HL-60/S4 treated with retinoic acid at 250 ng/mL for 4 days and 3 days (cell line): ENCODE measurements around the gene PNP.
"Not testable (repeated sequence)": the region's sequence is repeated elsewhere in the genome, so short reads cannot be mapped to it uniquely, and the experiment has no call there.

ENCODE experiments used
- in situ Hi-C: fragments of 300-500 bp; cut with MboI; formaldehyde crosslinking; loops from 2 replicates; pipeline ENCODE4 v1.7.0; 2022; ENCODE audit warnings: low sequenced_read_pairs

PNP gene

DNA sequence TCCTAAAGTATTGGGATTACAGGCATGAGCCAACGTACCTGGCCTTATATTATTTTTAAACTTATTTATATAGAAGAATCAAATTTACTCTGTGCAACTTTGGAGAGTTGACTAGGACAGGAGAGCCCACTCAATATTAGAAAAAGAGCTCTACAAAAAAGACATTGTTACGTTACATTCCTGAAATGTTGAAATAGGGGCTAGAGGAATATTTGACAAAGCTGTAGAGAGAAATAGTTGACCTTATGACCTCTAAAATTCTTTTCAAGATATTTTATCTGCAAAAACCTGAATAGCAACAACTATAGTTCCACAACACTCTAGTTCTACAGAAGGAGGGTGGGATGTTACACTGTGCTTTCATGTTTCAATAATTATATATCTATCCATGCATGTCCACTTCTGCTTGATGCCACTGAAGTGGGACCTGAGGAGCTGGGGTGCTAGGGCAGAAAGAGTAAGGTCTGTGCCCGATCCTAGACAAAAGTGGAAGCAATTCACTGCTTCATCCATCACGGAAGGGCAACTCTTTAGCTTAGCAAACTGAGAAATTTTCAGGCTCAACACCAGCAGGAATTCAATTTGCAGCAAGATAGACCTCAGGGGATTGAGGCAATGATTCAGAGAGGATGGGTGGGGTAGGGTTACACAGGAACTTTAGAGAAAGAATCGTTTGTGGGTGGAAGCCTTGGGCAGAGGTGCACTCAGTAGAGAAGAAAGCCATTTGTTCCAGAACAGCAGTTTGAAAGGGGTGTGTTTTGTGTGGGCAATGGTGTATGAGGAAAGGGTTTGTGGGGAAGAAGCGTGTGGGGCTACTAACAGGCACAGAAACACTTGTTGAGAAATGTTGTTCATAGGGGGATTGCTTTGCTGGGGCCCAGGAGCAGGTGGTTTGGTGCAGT, 20.1 kb downstream of the PNP start:
- in situ Hi-C loops: no loop called here

DNA sequence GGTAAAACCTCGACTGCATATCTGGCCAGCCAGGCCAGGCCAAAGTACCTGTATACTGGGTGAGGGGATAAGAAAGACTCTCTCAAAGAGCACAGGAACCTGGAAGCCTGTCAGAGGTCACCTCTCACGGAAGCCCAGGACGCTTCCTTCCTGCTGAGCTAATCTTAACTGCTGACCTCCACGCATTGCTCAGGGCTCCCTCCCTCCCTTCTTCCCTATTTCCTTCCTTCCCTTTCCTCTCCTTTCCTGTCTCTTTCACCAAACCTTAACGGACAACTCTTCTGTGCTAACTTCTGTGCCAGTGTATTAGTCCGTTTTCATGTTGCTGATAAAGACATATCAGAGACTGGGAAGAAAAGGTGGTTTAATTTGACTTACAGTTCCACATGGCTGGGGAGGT, 21.4 kb downstream of the PNP start:
- in situ Hi-C loops: no loop called here

DNA sequence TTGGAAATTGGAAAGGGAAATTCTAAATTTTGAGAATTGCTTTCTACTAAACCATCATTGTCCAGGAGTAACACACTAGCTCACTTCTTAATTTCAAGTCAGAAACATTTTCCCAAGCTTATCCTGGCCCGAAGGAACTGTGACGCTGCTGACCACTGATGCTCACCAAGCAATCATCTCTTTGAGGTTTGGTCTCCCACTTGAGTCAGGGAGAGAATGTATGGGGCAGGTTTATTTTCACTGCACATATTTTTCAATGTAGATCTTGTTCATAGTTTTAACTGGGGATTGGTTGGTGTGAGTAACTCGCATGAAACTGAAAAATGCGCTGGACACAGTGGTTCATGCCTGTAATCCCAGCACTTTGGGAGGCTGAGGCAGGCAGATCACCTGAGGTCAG, 23.3 kb downstream of the PNP start:
- in situ Hi-C loops: no loop called here

DNA sequence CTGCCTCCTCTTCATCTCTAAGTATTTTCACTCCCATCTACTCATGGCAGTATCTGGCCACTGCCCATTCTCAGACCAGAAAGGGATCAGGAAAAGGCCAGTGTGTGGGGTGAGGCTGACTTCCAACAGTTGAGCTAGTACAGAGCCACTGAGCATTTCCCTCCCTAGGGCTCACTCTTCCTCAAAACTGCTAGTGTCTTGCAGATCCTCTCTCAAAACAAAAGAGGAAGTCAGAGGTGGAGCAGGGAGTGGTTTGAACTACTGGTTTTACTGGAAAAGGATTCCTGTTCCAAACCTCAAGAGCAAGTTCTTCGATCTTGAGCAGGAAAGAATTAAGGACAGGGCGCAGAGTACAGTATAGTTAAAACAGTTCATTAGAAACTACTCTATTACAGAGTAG, 24.4 kb downstream of the PNP start:
- in situ Hi-C loops: no loop called here

DNA sequence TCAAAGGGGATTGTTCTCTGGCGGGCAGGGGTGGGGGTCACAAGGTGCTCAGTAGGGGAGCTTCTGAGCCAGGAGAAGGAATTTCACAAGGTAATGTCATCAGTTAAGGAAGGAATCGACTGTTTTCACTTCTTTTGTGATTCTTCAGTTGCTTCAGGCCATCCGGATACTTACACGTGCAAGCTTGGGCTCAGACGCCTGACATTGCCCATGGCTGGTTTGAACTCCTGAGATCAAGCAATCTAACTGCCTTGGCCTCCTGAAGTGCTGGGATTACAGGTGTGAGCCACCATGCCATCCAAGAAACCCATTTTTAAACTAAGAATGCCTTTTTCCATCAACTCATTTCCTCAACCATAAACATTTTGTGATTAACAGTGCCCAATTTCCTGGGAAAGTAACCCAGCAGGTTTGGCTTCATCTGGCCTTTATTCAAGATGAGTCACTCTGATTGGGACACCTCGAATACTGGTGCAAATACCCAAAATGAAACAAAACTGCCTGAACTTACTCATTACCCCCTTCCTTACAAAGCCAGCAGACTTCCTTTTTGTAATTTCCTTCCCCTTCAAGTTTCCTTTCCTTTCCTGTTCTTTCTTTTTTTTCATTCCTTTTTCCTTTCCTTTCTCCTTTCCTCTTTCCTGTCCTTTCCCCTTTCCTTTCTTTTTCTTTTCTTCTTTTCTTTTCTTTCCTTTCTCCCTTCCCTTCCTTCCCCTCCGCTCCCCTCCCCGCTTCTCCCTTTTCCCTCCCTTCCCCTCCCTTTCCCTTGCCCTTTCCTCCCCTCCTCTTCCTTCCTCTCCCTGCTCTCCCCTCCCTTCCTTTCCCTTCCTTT, 25.9 kb downstream of the PNP start:
- in situ Hi-C loops: no loop called here

DNA sequence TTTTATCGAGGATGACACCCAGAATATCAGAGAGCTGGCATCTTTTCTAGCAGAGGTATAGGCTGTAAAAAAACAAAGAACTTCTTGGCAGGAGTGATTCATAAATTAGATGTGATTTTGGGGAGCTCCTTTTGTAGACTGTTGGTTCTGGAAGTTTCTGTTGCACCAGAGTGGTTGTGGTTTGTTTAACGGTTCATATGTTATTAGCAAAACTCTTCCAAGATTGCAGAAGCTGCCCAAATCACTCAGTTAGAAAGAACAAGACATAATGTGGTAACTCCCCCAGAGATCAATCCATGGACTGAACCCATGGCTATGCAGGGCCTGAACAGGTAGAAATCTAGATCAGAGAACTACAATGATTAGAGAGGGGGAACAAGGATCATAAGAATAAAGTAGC, 29.4 kb downstream of the PNP start:
- in situ Hi-C loops: no loop called here

DNA sequence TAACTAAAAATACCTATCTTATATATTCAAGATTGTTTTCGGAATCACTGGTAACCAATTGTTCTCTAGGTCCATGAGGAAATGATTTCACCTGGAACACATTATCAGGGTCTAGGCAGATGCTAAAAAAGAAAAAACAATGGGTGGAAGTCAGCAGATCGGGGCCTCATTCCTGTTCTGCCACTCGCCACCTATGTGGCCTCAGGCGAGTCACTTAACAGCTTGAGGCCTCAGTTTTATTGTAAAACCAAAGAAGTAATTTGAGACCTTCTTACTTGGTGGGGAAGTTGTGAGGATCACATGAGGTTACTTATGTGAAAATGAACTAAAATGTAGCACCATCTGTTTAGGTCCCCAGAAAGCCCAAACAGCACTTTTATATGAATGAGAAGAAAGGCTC, 29.9 kb downstream of the PNP start:
- in situ Hi-C loops: no loop called here

DNA sequence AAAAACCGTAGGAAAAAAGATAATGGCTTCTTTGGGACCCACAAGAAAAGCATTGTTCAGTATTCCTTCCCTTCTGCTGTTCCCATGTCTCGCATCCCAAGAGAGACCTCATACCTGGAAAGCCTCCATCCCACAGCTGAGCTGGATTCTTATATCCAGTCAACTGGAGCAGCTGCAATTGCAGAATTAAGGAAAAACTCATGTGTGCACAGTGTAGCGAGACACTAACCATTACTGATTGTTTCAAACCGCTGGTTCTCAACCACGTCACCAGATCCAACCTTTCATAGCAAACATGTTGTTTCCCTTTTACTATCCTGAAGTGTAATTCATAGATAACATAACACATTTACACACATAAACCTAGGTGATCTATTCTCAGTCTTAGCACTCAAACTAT, 30.7 kb downstream of the PNP start:
- in situ Hi-C loops: no loop called here

DNA sequence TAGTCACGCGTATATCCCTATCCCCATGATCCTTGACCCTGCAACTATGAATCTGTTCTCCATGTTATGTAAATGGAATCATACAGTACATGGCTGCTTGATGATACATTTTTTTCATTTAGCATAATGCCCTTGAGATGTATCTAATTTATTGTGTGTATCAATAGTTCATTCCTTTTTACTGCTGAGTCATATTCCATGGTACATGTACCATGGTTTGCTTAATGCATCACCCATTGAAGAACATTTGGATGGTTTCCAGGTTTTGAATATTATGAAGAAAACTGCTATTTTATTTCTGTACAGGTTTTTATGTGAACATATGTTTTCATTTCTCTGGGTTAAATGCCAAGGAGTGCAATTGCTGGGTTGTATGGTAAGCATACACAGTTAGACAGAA, 32.1 kb downstream of the PNP start:
- in situ Hi-C loops: no loop called here

DNA sequence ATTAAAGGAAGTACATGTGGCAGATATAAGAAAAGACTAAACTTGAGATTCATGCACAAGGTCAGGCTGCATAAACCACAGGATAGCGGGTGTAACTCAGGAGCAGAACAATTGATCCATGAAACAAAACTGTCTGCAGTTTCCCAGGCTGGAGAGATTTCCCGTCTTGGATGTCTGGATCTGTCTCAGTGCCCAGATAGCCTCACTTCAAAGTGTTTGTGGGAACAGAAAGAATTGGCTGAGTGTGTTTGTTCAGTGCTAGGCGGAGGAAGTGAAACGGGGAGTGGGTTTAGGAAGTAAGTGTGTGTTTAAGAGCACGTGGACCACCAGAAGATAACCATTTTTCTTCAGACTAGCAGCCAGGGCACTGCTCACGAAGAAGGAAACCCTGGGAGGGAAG, 34.7 kb downstream of the PNP start:
- in situ Hi-C loops: no loop called here

DNA sequence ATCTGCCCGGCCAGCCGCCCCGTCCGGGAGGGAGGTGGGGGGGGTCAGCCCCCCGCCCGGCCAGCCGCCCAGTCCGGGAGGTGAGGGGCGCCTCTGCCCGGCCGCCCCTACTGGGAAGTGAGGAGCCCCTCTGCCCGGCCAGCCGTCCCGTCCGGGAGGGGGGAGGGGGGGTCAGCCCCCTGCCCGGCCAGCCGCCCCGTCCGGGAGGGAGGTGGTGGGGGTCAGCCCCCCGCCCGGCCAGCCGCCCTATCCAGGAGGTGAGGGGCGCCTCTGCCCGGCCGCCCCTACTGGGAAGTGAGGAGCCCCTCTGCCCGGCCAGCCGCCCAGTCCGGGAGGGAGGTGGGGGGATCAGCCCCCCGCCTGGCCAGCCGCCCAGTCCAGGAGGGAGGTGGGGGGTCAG, 37.1 kb downstream of the PNP start:
- in situ Hi-C loops: not testable (repeated sequence)

DNA sequence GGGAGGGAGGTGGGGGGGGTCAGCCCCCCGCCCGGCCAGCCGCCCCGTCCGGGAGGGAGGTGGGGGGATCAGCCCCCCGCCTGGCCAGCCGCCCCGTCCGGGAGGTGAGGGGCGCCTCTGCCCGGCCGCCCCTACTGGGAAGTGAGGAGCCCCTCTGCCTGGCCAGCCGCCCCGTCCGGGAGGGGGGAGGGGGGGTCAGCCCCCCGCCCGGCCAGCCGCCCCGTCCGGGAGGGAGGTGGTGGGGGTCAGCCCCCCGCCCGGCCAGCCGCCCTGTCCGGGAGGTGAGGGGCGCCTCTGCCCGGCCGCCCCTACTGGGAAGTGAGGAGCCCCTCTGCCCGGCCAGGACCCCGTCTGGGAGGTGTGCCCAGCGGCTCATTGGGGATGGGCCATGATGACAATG, 37.5 kb downstream of the PNP start:
- in situ Hi-C loops: not testable (repeated sequence)

DNA sequence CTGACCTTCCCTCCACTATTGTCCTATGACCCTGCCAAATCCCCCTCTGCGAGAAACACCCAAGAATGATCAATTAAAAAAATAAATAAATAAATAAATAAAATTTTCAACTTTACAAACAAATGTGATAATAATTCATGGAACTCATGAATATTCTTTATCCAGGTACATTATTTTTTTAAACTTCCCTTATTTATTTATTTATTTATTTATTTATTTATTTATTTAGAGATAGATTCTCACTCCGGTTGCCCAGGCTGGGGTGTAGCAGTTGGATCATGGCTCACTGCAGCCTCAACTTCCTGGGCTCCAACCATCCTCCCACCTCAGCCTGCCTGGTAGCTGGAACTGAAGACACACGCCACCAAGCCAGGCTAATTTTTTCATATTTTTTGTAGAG, 38.3 kb downstream of the PNP start:
- in situ Hi-C loops: not testable (repeated sequence)

DNA sequence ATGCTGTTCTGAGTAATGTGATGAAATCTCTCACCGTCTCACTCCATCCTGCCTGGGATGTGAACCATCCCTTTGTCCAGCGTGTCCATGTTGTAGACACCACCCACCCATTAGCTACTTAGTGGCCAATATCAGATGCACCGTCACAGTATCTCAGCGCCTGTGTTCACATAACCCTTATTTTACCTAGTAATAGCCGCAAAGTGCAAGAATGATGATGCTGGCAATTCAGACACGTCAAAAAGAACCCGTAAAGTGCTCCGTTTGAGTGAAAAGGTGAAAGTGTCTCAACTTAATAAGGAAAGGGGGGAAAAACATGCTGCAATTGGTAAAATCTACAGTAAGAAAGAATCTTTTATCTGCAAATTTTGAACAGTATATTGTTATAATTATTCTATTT, 39.2 kb downstream of the PNP start:
- in situ Hi-C loops: no loop called here

DNA sequence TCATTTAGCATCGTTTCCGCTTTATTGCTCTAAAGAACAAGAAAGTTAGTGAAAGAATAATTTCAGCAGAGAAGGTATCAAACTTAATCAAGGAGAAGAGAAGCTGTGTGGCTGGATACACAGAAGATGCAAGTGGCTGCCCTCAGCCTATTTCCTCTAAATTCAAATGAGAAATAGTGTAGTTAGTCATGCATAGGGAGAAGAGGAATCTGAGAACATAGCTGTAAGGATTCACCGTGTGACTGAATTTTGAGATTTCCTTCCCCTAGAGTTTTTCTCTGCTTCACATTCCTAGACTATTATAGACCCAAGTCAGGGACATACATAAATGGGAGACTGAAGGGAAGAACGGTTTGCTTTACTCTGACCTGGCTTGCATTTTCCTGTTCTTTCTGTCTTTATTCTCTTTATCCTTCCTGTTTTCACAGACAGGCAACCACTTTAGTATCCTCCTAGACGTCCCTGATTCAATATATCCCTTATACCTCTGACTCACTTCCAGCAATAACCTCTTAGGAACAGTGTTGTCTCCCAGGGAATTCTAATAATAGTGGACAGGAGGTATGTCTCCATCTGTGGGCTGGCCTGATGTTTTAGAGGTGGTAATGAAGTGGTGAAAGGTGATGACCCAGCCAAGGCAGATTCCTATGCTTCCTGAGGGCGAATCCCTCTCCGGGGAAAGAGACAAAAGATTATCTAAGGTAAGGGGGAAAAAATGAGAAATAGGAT, 43.1 kb downstream of the PNP start:
- in situ Hi-C loops: no loop called here

DNA sequence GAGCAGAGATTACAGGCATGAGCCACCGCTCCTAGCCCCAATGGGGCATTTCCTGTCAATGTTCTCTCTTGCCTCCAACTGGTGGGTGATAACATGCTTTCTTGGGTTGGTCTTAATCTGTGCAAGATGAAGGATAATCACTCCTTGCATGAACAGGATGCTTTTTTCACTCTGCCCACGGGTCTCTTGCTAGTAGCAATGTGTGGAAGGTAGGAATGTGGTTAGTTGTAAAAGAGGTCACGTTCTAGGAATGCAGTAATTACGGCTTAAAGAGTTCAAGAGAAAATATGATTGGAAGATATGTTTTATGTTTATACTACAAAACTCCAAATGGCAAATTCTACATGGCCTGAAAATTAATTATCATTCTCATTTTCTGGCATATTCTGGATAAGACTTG, 46.6 kb downstream of the PNP start:
- in situ Hi-C loops: no loop called here

DNA sequence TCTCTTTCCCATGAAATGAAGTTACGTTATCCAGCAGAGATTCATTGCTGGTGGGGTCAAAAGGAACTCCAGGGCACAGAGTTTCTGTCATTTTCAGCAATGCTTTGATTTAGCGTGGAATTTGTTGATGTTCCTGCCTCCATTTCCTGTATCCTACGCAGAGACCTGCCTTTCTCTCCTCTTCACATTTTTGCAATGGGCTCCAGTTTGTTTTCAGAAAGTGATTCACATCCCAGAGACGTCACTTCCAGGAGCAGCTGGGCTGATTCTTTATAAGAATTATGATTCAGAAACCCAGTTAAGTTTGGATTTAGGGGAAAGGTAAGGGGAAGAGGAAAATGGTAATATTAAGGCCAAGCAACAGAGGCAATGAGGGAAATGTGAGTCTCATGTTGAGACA, 47.7 kb downstream of the PNP start:
- in situ Hi-C loops: no loop called here

DNA sequence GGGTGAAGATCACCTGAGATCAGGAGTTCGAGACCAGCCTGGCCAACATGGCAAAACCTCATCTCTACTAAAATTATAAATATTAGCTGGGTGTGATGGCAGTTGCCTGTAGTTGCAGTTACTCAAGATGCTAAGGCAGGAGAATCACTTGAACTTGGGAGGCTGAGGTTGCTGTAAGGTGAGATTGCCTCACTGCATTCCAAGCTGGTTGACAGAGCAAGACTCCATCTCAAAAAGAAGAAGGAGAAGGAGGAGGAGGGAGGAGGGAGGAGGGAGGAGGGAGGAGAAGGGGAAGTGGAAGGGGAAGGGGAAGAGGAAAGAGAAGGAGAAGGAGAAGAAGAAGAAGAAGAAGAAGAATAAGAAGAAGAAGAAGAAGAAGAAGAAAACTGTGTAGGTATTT, 53.1 kb downstream of the PNP start:
- in situ Hi-C loops: no loop called here

DNA sequence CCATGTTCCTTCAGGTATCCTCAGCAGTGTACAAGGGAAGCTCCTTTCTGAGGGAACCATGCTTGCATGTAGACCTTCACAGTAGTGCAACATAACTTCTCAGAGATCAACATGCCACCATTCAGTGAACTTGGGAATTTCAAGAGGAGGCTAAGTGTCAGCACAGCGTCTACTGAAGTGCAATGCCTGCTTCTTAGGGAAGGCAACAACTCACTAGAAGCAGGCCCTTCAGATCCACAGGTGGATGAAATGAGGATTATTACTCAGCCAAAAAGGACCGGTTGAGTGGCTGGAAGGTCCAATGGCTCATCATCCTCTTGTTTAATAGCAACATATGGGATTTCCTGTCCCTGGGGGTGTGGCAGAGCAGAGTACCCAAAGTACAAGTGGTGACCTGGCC, 54.8 kb downstream of the PNP start:
- in situ Hi-C loops: no loop called here
